Measurements from ENCODE around the gene ZP2. TPM values are rescaled to one million over a fixed set of nuclear protein-coding genes. Genes with fewer than 3 reads are reported as not detected.

The ZP2 gene
- total and polyA plus RNA-seq, 9 of the 15 experiments (the other 6 are each of a cell fraction or from before 2014, with no cell fraction given) = not detected

DNA sequence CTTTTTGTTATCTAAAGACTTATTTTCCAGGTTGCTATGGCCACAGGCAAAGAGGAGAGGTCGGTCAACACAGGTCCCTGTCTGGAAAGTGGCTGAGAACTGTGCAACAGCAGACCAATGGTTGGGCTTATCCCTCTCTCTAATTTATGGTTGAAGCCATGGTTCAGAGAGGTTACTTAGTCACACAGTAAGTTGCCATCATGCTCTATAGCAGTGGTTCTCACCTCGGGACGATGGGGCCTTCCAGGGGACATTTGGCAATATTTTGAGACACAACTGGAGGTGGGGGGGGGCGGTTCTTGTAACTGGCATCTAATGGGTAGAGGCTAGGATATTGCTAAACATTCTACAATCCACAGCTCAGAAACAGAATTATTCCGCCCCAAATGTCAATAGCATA, 53.7 kb downstream of the ZP2 start (continued):
- TF ChIP-seq ATF2 (CRISPR knock-in tag; IDR thresholded peaks at IDR 0.05) (no peak), NUFIP1 (IDR thresholded peaks at IDR 0.05; ENCODE audit: partially characterized antibody) (no peak), KLF1 (tag; IDR thresholded peaks at IDR 0.05) (no peak), RBM25 (IDR thresholded peaks at IDR 0.05; ENCODE audit: low read depth, low read length, severe bottlenecking) (peak; percentile 68), MXD1 (CRISPR knock-in tag; IDR thresholded peaks at IDR 0.05; ENCODE audit: borderline replicate concordance, poor library complexity, severe bottlenecking) (no peak), ZFX (CRISPR knock-in tag; IDR thresholded peaks at IDR 0.05) (no peak), ZFP36 (IDR thresholded peaks at IDR 0.05; ENCODE audit: low read depth, low read length, partially characterized antibody) (peak; percentile 31), ZEB2 (IDR thresholded peaks at IDR 0.05) (no peak), IRF2 (CRISPR knock-in tag; IDR thresholded peaks at IDR 0.05) (no peak), ZNF77 (CRISPR knock-in tag; IDR thresholded peaks at IDR 0.05) (no peak), ZNF584 (CRISPR knock-in tag; IDR thresholded peaks at IDR 0.05; ENCODE audit: low read depth) (no peak), BCOR (IDR thresholded peaks at IDR 0.05) (peak; percentile 26; the same call in 1 of the 2 replicates), HOMEZ (CRISPR knock-in tag; IDR thresholded peaks at IDR 0.05) (no peak), THRA (IDR thresholded peaks at IDR 0.05) (no peak), AFF1 (IDR thresholded peaks at IDR 0.05; ENCODE audit: low read depth in 1 of 2, partially characterized antibody in 2 of 2) (no peak), FUS (optimal IDR thresholded peaks at IDR 0.05; ENCODE audit: low read depth, low read length) (no peak), ZBTB2 (IDR thresholded peaks at IDR 0.05) (no peak), HDAC1 (IDR thresholded peaks at IDR 0.05) (no peak), TBL1XR1 (IDR thresholded peaks at IDR 0.05; ENCODE audit: low read length in 2 of 2) (no peak), ZNF311 (CRISPR knock-in tag; IDR thresholded peaks at IDR 0.05) (no peak)
